ENCODE data around the gene NR1I3. TPM values are rescaled to one million over a fixed set of nuclear protein-coding genes. Genes with fewer than 3 reads are reported as not detected.

The NR1I3 gene
- total and polyA plus RNA-seq, 3 donors from 2014 or later = 0.31 to 0.68 (median 0.57) TPM

GRCh38 chr1:161200992-161201835, 36.8 kb downstream of the NR1I3 start:
- 3 to 10% methylated on average over 12 to 13 of the region's 13 CpGs for WGBS, 2 donors
- DNase-seq = peak; percentile 74
- Histone ChIP-seq H3K4me3 (peak overlapping the region; percentile 72 to 84), H3K9me3 (no peaks in the 10 kb centered on the region), H3K4me1 (peaks cover 63% of the 10 kb centered on the region), H3K27ac (peak overlapping the region; percentile 99 to 100), H3K27me3 (no peaks in the 10 kb centered on the region), H3K36me3 (ENCODE audit: low read depth, missing control alignments) (no peaks in the 10 kb centered on the region)
- intact Hi-C loops (cut with DNase I; ENCODE audit: low total_unique reads) = no loop called here
- TF ChIP-seq CTCF (IDR thresholded peaks at IDR 0.05) (no peak), POLR2A (IDR thresholded peaks at IDR 0.05) (no peak)

- H3K27ac ChIP-seq = peak overlapping the region; percentile 99 to 100
- intact Hi-C loops (cut with DNase I; ENCODE audit: low total_unique reads) = no loop called here
- peaks cover 63% of the 10 kb centered on the region for H3K4me1 ChIP-seq
- no peaks in the 10 kb centered on the region for H3K36me3 ChIP-seq (ENCODE audit: low read depth, missing control alignments)
- no peaks in the 10 kb centered on the region for H3K9me3 ChIP-seq
- 51 to 53% methylated on average over 5 of the region's 5 CpGs for WGBS, 2 donors
- TF ChIP-seq POLR2A (IDR thresholded peaks at IDR 0.05) (no peak), CTCF (IDR thresholded peaks at IDR 0.05) (no peak)
- H3K27me3 ChIP-seq = no peaks in the 10 kb centered on the region
- DNase-seq = no peak
- no peak overlapping the region for H3K4me3 ChIP-seq
Observed at GRCh38 chr1:161200421-161200991, 37.5 kb downstream of the NR1I3 start.

- no peaks in the 10 kb centered on the region for H3K36me3 ChIP-seq (ENCODE audit: low read depth, missing control alignments)
- WGBS, 2 donors = 56 to 61% methylated on average over 5 of the region's 5 CpGs
- no peaks in the 10 kb centered on the region for H3K27me3 ChIP-seq
- TF ChIP-seq CTCF (IDR thresholded peaks at IDR 0.05) (no peak), POLR2A (IDR thresholded peaks at IDR 0.05) (no peak)
- intact Hi-C loops (cut with DNase I; ENCODE audit: low total_unique reads) = no loop called here
- H3K4me3 ChIP-seq = no peak overlapping the region
- H3K27ac ChIP-seq = peak overlapping the region; percentile 99 to 100
- H3K4me1 ChIP-seq = peaks cover 63% of the 10 kb centered on the region
- H3K9me3 ChIP-seq = no peaks in the 10 kb centered on the region
- DNase-seq = no peak
Observed at GRCh38 chr1:161199506-161200139, 38.4 kb downstream of the NR1I3 start.

GRCh38 chr1:161198897-161199431, 39.0 kb downstream of the NR1I3 start, which contains the start of gene ADAMTS4:
Gene ADAMTS4 (minus strand): TSS chr1:161199054. CDS start chr1:161198627, 427 bp downstream.
- peak; percentile 56 for DNase-seq
- peaks cover 63% of the 10 kb centered on the region for H3K4me1 ChIP-seq
- TF ChIP-seq POLR2A (IDR thresholded peaks at IDR 0.05) (no peak), CTCF (IDR thresholded peaks at IDR 0.05) (no peak)
- intact Hi-C loops (cut with DNase I; ENCODE audit: low total_unique reads) = no loop called here
- no peak within 1 kb of the TSS for H3K4me3 ChIP-seq
- H3K27ac ChIP-seq = peak within 1 kb of the TSS; percentile 99 to 100
- no peaks in the 10 kb centered on the region for H3K36me3 ChIP-seq (ENCODE audit: low read depth, missing control alignments)
- no peaks in the 10 kb centered on the region for H3K27me3 ChIP-seq
- 53 to 58% methylated on average over 11 of the region's 11 CpGs for WGBS, 2 donors
- H3K9me3 ChIP-seq = no peaks in the 10 kb centered on the region
